Pancreas (tissue), 10 donors: Measurements from ENCODE around the gene PSMD13. TPM values are rescaled to one million over a fixed set of nuclear protein-coding genes. Genes with fewer than 3 reads are reported as not detected.
A peak's percentile ranks its signal among the peaks of the same experiment; 100 is the strongest.
"Not testable (repeated sequence)": the region's sequence is repeated elsewhere in the genome, so short reads cannot be mapped to it uniquely, and the experiment has no call there.

ENCODE experiments used
- ATAC-seq, 4 donors: fragments of 200-7000 bp; cut with Tn5 transposase; one replicate each; pipeline versions ENCODE4 v1.8.0 to v1.9.1; 2020; ENCODE audit warnings: mild to moderate bottlenecking in 4 of 4, moderate library complexity in 4 of 4
- DNase-seq, 6 donors: peaks; one replicate each; pipeline ENCODE4 v3.0.0-alpha.2; 2020
- FAIRE-seq: peaks from 2 replicates; lab custom pipeline; 2012; peaks lifted over from hg19 to GRCh38; lab: Jason Lieb, UNC
- H3K27ac ChIP-seq, 4 donors: fragments of 200-600 bp; sonication (generic); 1 replicate in 3 of 4; 2 replicates in 1 of 4; pipeline versions ENCODE4 v1.5.0 to v1.8.0; 2020
- H3K27me3 ChIP-seq, 4 donors: fragments of 200-600 bp; one replicate each; pipeline ENCODE4 v1.8.0; 2021
- H3K36me3 ChIP-seq, 3 donors: fragments of 200-600 bp; sonication (generic) in 1 of 3; one replicate each; pipeline versions ENCODE4 v1.5.0 to v1.8.0; 2020 to 2021
- H3K4me1 ChIP-seq, 3 donors: fragments of 200-600 bp; one replicate each; pipeline ENCODE4 v1.8.0; 2021
- H3K4me3 ChIP-seq, 4 donors: fragments of 200-600 bp; sonication (generic) in 2 of 4; one replicate each; pipeline versions ENCODE4 v1.5.0 to v1.8.0; 2020 to 2021
- H3K9me3 ChIP-seq, 4 donors: fragments of 200-600 bp; one replicate each; pipeline ENCODE4 v1.8.0; 2021
- CTCF ChIP-seq, 4 donors: fragments of 200-600 bp; sonication (generic) in 3 of 4; IDR thresholded peaks; one replicate each; pipeline versions ENCODE4 v1.5.0 to v1.8.0; 2021; ENCODE audit warnings: antibody characterized with exemption in 4 of 4
- WGBS, 2 donors: extraction: QIAGEN DNeasy Blood & Tissue Kit; methylation state at CpG; one replicate each; pipeline ENCODE4 v1.1.7; 2013; 5-methylcytosine and 5-hydroxymethylcytosine counted together
- intact Hi-C, 3 donors: fragments of 100-400 bp; cut with DNase I; formaldehyde crosslinking; loops; one replicate each; pipeline versions ENCODE4 v1.11.1 to v1.14.2; 2022
- polyA plus RNA-seq, 2 donors: library from polyadenylated mRNA; stranded (reverse); fragments of 200-250 nt; gene quantifications; one replicate each; pipeline ENCODE4 v1.2.3, GENCODE V29; 2013
- total RNA-seq, 6 donors: library from RNA; stranded (reverse); fragmentation: NEBNext Ultra II Directional in 4 of 6; extraction: Animal tissue kit (Norgen Biotek cat#: 25700) in 4 of 6; gene quantifications; one replicate each; pipeline versions ENCODE4 v1.2.1 to v1.2.4, GENCODE V29; 2021 to 2023
- donor health status: healthy with polysubstance abuse.
- donor health status: DM: no; HTN: no; CAD: no; lungs with moderate emphysema.
- donor health status: DM: no; HTN: no; CAD: no.
- donor health status: control.
- donor health status: control.
- donor health status: Bipolar disorder and iron deficiency.
- donor health status: DM: yes; HTN: yes; CAD: no.
- donor health status: DM: no; HTN: no; CAD: no.
- donor health status: DM: no; HTN: no; CAD: no.
- donor health status: DM: yes; HTN: yes; CAD: no.

PSMD13 gene
- total and polyA plus RNA-seq, 8 donors = 35.5 to 118 (median 47.0) TPM

DNA sequence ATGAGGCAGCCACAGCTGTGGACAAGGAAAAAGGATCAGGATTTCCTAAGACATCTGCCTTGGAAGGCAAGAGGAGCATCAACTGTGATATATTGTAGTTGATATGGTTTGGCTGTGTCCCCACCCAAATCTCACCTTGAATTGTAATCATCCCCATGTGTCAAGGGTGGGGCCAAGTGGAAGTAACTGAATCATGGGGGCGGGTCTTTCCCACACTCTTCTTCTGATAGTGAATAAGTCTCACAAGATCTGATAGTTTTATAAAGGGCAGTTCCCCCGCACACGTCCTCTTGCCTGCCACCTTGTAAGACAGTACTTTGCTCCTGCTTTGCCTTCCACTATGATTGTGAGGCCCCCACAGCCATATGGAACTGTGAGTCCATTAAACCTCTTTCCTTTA, 19.1 kb upstream of the PSMD13 start:
- no peak for FAIRE-seq
- no peak overlapping the region for H3K4me3 ChIP-seq
- H3K4me1 ChIP-seq = no peaks in the 10 kb centered on the region
- no peak for TF ChIP-seq CTCF (IDR thresholded peaks at IDR 0.05)
- no peak overlapping the region for H3K27ac ChIP-seq
- DNase-seq = no peak
- H3K9me3 ChIP-seq = no peaks in the 10 kb centered on the region
- H3K27me3 ChIP-seq = no peaks in the 10 kb centered on the region
- no peak for ATAC-seq
- intact Hi-C loops = no loop called here
- peaks cover 0 to 31% (median 17%) of the 10 kb centered on the region in 3 donors for H3K36me3 ChIP-seq
- 94 to 96% methylated on average over 3 of the region's 3 CpGs for WGBS, 2 donors

GRCh38 chr11:218815-219593, 17.8 kb upstream of the PSMD13 start:
- no peaks in the 10 kb centered on the region for H3K27me3 ChIP-seq
- no peak for ATAC-seq
- peak in 2 of 6 donors; percentile 12 to 35 for DNase-seq
- no peaks in the 10 kb centered on the region for H3K9me3 ChIP-seq
- H3K36me3 ChIP-seq = peaks cover 0 to 18% (median 7%) of the 10 kb centered on the region in 3 donors
- FAIRE-seq = no peak
- H3K4me3 ChIP-seq = no peak overlapping the region
- intact Hi-C loops = no loop called here
- 88 to 91% methylated on average over 29 of the region's 29 CpGs for WGBS, 2 donors
- no peak for TF ChIP-seq CTCF (IDR thresholded peaks at IDR 0.05)
- H3K4me1 ChIP-seq = no peaks in the 10 kb centered on the region
- no peak overlapping the region for H3K27ac ChIP-seq

GRCh38 chr11:220641-221215, 16.0 kb upstream of the PSMD13 start:
- 91 to 98% methylated on average over 2 to 3 of the region's 3 CpGs for WGBS, 2 donors

GRCh38 chr11:221539-221938, 15.2 kb upstream of the PSMD13 start:
- H3K9me3 ChIP-seq = no peaks in the 10 kb centered on the region
- 88 to 89% methylated on average over 7 of the region's 7 CpGs for WGBS, 2 donors
- no peaks in the 10 kb centered on the region for H3K4me1 ChIP-seq
- H3K4me3 ChIP-seq = no peak overlapping the region
- no peak overlapping the region for H3K27ac ChIP-seq
- ATAC-seq = no peak
- no peak for TF ChIP-seq CTCF (IDR thresholded peaks at IDR 0.05)
- DNase-seq = no peak
- no peaks in the 10 kb centered on the region for H3K36me3 ChIP-seq
- H3K27me3 ChIP-seq = no peaks in the 10 kb centered on the region
- no peak for FAIRE-seq
- intact Hi-C loops = no loop called here

More at GRCh38 chr11:220641-221215, 16.0 kb upstream of the PSMD13 start:
- H3K27ac ChIP-seq, FAIRE-seq, ATAC-seq, H3K9me3 ChIP-seq, DNase-seq, H3K4me3 ChIP-seq, intact Hi-C loops, H3K4me1 ChIP-seq, H3K36me3 ChIP-seq, H3K27me3 ChIP-seq: not testable (repeated sequence)

DNA sequence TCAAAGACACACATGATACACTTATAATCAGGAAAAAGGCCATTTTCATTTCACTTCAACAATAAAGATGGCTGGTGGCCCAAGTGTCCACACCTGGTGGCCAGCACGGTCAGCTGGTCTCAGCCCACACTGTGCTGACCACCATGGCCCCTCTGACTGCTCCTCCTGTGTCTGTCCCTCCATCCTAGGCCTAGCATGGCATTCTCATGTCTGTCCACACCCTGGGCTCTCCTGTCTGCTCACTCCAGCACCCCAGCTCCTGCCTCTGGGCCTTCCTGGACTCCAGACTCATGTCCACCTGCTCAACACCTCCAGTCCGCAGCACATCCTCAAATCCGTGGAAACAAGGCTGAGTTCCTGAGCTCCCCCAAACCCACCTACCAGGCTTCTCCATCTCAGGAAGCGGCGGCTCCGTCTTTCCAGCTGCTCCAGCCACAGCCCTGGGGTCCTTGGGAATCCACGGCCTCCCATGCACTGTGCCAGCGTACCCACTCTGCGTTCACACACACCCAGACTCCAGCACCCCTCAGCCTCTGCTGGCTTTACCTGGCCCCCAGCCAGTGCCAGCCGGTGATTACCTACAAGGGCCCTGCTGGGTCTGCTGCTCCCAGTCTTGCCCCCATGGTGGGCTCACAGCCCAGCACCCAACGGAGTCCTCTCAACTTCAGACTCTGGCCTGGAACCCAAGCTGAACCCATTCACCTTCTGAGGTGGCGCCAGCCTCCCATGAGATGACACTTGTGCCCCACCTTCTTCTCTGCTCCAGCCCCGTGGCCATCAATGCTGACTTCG, 14.6 kb upstream of the PSMD13 start:
- 94% methylated on average over 14 of the region's 14 CpGs for WGBS, 2 donors
- intact Hi-C loops = no loop called here
- DNase-seq (peak in 1 of 6 donors; percentile 30), ATAC-seq (no peak), FAIRE-seq (no peak)
- Histone ChIP-seq H3K36me3 (no peaks in the 10 kb centered on the region), H3K4me3 (no peak overlapping the region), H3K4me1 (no peaks in the 10 kb centered on the region), H3K9me3 (no peaks in the 10 kb centered on the region), H3K27me3 (no peaks in the 10 kb centered on the region), H3K27ac (no peak overlapping the region)
- no peak for TF ChIP-seq CTCF (IDR thresholded peaks at IDR 0.05)
